Endothelial cell (in vitro differentiated cells): ENCODE data around the gene RPS3. TPM values are rescaled to one million over a fixed set of nuclear protein-coding genes. Genes with fewer than 3 reads are reported as not detected.

ENCODE experiments used
- DNase-seq: peaks from one replicate; pipeline ENCODE4 v3.0.0; 2021; ENCODE audit warnings: low spot score
- H3K27ac Mint-ChIP-seq: one replicate; pipeline ENCODE4 v1.8.0; 2021; ENCODE audit warnings: mixed read lengths, inconsistent platforms; ENCODE audit not compliant: unreplicated experiment
- H3K27me3 Mint-ChIP-seq: one replicate; pipeline ENCODE4 v1.8.0; 2021; ENCODE audit warnings: mild to moderate bottlenecking, moderate library complexity, mixed read lengths, inconsistent platforms; ENCODE audit not compliant: unreplicated experiment
- H3K36me3 Mint-ChIP-seq: one replicate; pipeline ENCODE4 v1.8.0; 2021; ENCODE audit warnings: mild to moderate bottlenecking, low read depth, mixed read lengths, inconsistent platforms; ENCODE audit not compliant: unreplicated experiment
- H3K4me1 Mint-ChIP-seq: one replicate; pipeline ENCODE4 v1.8.0; 2021; ENCODE audit warnings: mild to moderate bottlenecking, mixed read lengths, inconsistent platforms; ENCODE audit not compliant: unreplicated experiment
- H3K4me3 Mint-ChIP-seq: one replicate; pipeline ENCODE4 v1.8.0; 2021; ENCODE audit warnings: mild to moderate bottlenecking, mixed read lengths, inconsistent platforms; ENCODE audit not compliant: unreplicated experiment
- H3K9me3 Mint-ChIP-seq: one replicate; pipeline ENCODE4 v1.8.0; 2021; ENCODE audit warnings: mixed read lengths, inconsistent platforms; ENCODE audit not compliant: unreplicated experiment
- CTCF ChIP-seq: fragments of 200-600 bp; sonication (generic); IDR thresholded peaks from one replicate; pipeline ENCODE4 v1.5.0; 2021; ENCODE audit warnings: antibody characterized with exemption; ENCODE audit not compliant: unreplicated experiment
- total RNA-seq: library from RNA; stranded (reverse); fragmentation: NEBNext Ultra II Directional; extraction: Animal tissue kit (Norgen Biotek cat#: 25700); gene quantifications from one replicate; pipeline ENCODE4 v1.2.1, GENCODE V29; 2021; ENCODE audit not compliant: unreplicated experiment

Gene RPS3
- total RNA-seq, 1 donor from 2014 or later, result 3,784 TPM

GRCh38 chr11:75394085-75394840, 5.1 kb upstream of the RPS3 start:
- Mint-ChIP-seq H3K36me3 (no peaks in the 10 kb centered on the region), H3K9me3 (no peaks in the 10 kb centered on the region), H3K4me1 (peaks cover 29% of the 10 kb centered on the region), H3K27me3 (peaks cover 8% of the 10 kb centered on the region), H3K27ac (no peak overlapping the region), H3K4me3 (no peak overlapping the region)
- TF ChIP-seq CTCF, result no peak
- no peak for DNase-seq

- TF ChIP-seq CTCF, result no peak
- DNase-seq, result no peak
- H3K27me3 Mint-ChIP-seq, result peaks cover 14% of the 10 kb centered on the region
- peak overlapping the region; percentile 99 for H3K4me3 Mint-ChIP-seq
- H3K4me1 Mint-ChIP-seq, result peaks cover 67% of the 10 kb centered on the region
- no peaks in the 10 kb centered on the region for H3K9me3 Mint-ChIP-seq
- peaks cover 31% of the 10 kb centered on the region for H3K36me3 Mint-ChIP-seq
- peak overlapping the region; percentile 98 for H3K27ac Mint-ChIP-seq
Measured at GRCh38 chr11:75398906-75399305, 412 bp upstream of the RPS3 start.

GRCh38 chr11:75400146-75400865, 988 bp downstream of the RPS3 start:
- peaks cover 63% of the 10 kb centered on the region for H3K4me1 Mint-ChIP-seq
- H3K27me3 Mint-ChIP-seq, result peaks cover 12% of the 10 kb centered on the region
- H3K4me3 Mint-ChIP-seq, result peak overlapping the region; percentile 99
- H3K36me3 Mint-ChIP-seq, result peaks cover 39% of the 10 kb centered on the region
- peak overlapping the region; percentile 98 for H3K27ac Mint-ChIP-seq
- no peaks in the 10 kb centered on the region for H3K9me3 Mint-ChIP-seq
- no peak for TF ChIP-seq CTCF
- no peak for DNase-seq

- peak overlapping the region; percentile 99 for H3K4me3 Mint-ChIP-seq
- peak overlapping the region; percentile 96 for H3K27ac Mint-ChIP-seq
- peaks cover 61% of the 10 kb centered on the region for H3K4me1 Mint-ChIP-seq
- no peak for DNase-seq
- TF ChIP-seq CTCF, result no peak
- peaks cover 8% of the 10 kb centered on the region for H3K27me3 Mint-ChIP-seq
- no peaks in the 10 kb centered on the region for H3K9me3 Mint-ChIP-seq
- peaks cover 39% of the 10 kb centered on the region for H3K36me3 Mint-ChIP-seq
Measured at GRCh38 chr11:75402002-75402773, 2.9 kb downstream of the RPS3 start.
